HG03139 (cell line): ENCODE data around the gene MLKL.
A peak's percentile ranks its signal among the peaks of the same experiment; 100 is the strongest.
"Not testable (repeated sequence)": the region's sequence is repeated elsewhere in the genome, so short reads cannot be mapped to it uniquely, and the experiment has no call there.

Source experiments
- ATAC-seq: cut with Tn5 transposase; IDR thresholded peaks from one replicate; pipeline ENCODE4 v1.9.1; 2021; ENCODE audit not compliant: unreplicated experiment

Gene MLKL

DNA sequence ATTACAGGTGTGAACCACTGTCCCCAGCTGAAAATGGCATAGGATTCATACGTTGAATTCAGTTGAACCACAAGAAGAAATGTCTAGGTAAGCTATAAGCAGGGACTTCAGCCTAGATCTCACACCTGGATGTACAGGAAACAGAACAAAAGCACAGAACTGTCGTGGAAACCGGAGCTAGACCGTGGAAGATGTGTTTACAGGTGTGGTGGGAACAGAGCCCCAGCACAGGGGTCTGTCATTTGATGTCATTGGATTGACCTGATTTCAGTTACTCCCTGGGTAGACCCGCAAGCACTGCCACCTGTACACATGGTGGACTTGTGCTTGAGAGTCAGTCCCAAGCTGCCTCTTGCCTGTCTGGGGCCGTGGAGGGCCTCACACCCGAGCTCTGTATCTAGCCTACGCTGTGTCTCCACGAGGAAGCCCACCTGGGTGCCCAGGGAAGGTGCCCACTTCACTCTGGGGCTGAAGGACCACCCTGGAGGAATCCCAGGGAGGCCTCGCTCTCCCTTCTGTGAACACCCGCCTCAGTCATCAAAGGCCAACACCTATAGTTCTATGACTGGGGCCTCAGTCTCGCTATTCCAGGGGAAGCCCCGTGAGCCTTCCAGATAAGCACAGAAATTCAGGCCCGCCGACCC is 32.2 kb upstream of the MLKL start:
- no peak for ATAC-seq

DNA sequence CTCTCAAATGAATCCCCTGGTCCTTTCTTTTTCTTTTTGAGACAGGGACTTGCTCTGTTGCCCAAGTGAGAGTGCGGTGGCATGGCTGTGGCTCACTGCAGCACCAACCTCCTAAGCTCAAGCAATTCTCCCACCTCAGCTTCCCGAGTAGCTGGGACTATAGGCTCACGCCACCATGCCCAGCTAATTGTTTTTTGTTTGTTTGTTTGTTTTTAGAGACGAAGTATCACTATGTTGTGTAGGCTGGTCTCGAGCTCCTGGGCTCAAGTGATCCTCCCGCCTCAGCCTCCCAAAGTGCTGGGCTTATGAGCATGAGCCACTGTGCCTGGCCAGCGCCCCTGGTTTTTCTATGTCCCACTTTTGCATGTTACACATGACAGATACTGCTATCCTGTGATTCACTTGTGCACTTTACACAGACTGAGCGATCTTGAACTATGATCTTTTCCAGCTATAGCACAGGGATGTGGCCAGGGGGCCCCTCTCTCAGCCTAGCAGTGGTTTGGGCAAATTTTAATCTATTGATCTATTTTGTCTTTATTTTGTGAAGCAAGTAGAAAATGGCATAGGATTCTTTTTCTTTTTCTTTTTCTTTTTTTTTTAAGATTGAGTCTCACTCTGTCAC is 31.3 kb upstream of the MLKL start:
- ATAC-seq, result no peak

DNA sequence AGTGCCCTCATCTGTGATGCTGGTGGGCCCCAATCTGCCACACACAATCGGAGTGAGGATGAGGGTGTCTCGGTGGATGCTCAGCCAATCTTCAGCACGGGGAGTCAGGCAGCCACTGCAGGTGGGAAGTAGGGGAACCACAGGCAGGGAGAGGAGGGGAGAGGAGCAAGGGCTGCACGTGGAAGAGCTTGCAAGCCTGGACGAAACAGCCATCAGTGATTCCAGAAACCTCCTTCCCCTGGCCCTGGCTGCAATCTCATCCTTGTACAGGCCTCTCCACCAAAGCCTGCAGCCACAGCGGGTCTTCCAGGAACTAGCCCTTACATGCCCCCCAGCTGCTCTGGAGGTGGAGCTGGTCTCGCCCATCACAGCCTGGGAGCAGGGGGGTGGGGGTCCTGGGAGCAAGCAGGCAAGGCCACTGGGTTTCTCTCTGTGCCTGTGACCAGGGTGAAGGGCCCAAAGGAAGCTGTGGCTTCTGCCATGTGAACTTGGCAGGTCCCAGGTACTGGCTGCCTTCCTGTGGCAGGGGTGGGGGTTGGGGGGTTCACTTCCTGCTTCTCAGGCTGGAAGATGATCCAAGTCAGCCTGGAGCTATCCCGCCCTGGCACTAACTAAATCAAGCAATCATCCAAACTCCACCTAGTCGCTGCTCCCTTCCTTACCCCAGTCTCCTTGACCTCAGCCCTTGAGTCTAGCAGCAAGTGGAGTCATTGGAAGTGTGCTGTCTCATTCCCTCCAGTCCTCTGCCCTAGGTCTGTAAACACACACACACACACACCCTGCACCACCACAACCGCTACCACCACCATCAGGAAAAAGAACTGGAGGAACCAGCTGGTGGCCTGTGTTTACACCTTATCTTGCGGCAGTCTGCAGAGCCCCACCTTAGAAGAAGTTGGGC is 29.4 kb upstream of the MLKL start:
- ATAC-seq, result no peak

DNA sequence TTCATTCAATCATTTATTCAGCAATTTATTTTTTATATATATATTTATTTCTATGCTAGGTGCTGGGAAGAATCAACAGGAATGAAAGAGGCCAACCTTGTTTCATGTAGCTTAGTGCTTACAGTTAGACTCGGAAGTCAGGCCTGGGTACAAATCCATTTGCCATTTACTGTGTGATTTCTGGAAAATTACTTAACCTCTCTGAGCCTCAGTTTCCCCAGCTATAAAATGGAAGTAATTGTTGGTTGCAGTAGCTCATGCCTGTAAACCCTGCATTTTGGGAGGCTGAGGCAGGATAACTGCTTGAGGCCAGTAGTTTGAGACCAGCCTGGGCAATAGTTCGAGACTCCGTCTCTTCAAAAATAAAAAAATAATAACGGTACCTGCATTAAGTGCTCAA is 27.2 kb upstream of the MLKL start:
- no peak for ATAC-seq

DNA sequence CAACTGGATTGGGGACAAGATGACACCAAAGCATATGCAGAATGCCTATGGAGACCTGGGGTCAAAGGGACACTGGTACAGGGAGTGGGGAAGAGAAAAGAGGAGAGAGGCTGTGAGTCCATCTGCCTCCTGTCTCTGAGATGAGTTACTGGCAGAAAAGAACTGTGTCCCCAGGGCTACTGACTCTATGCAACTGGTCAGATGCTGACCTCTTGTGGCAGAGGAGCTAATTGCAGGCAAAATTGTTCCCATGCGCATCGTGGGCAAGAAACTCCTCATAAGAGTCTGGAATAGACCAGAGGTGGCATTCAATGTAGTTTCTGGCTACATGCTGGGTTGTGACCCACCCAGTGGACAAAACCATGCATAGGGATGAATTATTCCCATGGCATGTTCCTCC is 26.1 kb upstream of the MLKL start:
- no peak for ATAC-seq

DNA sequence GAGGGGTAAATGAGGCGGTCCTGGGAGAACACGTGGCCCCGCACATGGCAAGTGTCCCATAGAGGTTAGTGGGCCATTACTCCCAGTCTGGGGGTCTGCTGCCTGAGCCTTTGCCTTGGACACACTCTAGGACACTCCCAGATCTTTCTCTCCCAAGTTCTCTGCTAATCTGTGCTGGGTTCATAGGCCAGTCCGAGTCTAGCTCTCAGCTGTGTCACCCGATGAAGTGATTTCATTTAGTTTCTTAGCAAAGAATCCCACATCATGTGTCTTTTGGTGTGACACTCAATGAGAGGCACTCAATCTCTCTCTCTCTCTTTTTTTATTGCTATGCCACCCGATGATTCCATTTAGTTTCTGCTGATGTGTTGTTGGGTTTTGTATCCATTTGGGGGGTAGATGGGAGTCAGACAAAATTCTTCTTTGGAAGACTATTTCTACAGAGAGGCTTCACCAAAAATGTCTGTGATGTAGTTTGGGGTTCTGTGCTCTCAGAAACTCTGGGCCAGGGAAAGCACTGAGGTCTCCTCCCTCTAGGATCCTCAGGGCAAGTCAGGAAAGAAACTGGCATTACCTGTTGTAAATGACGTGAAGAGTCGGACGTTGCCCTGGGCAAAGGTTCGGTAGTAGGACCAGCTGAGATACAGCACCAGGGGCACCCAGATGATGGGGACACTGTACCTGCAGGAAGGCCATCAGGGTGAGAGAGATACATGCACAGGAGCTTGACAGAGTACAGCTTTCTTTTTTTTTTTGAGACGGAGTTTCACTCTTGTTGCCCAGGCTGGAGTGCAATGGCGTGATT is 25.2 kb upstream of the MLKL start:
- no peak for ATAC-seq

DNA sequence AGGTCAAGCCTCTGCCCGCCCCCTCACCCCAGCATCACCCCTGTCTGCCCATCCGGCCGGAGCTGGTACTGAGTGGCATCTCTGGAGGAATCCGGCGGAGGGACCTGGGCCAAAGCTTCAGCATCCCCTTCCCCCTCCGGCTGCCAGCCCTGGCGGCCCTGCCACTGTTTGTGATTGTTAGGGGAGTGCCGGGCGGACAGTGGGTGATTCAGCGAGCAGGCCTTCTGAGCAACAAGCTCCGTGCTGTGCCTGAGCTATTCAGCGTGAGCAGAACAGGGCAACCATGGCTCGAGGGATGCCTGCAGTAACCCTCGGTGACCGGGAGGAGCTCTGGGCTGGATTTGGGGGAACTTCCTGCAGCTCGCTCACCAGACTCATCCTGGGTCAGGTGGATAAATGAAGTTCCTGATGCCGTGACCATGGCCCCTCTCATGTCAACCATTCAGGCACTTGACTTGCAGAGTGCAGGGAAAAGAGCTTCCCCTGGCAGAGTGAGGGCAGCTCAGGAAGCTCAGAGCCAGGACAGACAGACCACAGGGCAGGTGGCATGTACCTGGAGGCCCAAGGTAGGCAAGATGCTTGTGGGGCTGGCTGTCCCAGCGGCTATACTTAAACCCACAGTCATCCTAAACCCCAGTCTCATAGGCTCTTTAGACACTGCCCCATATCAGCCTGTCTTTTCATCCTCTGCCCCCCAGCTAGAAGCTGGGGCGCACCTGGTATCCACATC is 24.3 kb upstream of the MLKL start:
- ATAC-seq, result no peak

DNA sequence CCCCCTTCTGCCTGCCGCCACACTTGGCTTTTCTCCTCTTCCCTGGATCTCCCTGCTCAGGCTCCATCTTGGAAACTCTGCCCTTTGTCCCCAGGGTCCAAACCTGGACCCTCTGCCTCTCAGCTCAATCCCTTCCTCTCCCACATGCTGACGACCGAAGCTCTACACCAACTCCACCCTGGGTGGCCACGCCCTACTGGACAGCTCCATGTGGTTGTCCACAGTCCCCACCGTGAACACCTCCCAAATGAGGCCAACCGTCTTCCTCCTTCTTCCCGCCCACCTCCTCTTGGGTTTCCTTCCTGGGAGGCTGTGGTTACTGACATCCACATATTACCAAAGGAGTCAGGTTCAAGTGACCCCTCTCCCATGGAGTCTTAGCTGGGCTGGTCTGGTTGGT is 22.6 kb upstream of the MLKL start:
- ATAC-seq, result no peak

DNA sequence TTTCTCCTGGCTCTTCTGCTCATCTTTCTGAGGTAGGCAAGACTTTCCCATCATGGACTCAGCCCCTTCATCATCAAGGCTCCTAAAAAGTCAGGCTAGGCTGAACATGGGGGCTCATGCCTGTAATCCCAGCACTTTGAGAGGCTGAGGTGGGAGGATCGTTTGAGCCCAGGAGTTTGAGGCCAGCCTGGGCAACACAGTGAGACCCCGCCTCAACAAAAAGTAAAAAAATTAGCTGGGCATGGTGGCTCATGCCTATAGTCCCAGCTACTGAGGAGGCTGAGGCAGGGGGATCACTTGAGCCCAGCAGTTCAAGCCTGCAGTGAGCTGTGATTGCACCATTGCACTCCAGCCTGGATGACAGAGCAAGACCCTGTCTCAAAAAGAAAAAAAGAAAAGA is 21.5 kb upstream of the MLKL start:
- ATAC-seq, result not testable (repeated sequence)

DNA sequence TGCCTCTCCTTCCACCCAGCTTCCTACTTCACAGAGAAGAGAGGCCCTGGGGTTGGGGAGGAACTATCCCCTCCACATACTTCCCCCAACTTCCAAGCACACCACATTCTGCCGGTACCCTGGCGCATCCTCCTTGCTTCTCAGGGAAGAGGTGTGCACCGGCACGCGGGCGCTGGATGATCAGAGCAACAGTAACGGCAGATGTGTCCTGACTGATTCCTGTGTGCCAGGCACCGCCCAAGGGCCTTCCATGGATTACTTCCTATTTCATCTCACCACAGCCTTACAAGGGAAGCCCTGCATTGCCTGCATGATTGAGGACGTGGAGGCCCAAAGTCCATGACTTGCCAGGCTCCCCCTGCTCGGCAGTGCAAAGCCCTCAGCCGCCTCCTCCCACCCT is 21.1 kb upstream of the MLKL start:
- ATAC-seq, result no peak

DNA sequence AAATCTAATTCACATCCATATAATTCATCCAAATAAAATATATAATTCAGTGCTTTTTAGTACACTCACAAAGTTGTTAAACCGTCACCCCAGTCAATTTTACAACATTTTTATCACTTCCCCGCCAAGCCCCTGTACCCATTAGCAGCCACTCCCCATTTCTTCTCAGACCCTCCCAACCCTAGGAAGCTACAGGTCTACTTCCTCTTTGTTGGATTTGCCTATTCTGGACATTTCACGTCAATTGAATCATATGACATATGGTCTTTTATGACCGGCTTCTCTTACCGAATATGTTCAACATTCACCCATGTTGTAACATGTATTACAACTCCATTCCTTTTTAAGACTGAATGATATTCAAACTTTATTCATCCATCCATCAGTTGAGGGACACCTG is 19.9 kb upstream of the MLKL start:
- no peak for ATAC-seq

DNA sequence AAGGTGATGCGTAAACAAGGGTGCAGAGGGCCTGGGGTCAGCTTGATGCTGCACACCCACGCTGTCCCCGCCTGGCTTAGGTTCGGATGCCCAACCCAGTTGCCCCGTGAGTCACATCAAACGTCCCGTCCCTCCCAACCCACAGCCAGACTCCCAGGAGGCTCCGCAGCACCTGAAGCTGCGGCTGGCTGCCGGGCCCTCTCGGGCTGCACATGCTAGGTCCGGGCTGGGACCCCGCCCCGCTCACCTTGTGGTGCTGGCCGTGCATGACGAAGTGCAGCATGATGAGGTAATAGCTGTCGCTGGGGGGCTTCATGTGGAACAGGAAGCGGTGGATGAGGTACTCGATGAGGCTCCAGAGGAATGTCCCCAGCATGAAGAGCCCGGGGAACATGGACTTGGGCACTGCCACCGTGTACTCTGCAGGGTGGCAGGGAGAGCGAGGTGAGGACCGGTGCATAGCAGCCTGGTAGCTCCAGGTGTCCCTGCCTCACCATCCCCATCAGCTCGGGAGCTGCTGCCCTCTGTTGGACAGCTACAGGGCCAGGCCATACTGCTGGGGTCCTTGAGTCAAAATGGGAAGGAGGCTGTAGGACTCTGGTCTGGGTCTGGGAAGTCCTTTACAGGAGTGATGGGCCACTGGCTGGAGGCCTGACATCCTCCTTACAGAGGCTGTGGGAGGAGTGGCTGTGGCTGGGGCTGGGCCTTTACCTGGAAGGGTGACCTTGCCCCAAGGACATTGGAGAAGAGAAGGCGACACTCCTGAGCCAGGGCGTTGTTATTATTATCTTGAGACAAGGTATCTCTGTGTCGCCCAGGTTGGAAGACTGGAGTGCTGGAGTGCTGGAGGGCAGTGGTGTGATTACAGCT is 18.3 kb upstream of the MLKL start:
- ATAC-seq, result no peak

DNA sequence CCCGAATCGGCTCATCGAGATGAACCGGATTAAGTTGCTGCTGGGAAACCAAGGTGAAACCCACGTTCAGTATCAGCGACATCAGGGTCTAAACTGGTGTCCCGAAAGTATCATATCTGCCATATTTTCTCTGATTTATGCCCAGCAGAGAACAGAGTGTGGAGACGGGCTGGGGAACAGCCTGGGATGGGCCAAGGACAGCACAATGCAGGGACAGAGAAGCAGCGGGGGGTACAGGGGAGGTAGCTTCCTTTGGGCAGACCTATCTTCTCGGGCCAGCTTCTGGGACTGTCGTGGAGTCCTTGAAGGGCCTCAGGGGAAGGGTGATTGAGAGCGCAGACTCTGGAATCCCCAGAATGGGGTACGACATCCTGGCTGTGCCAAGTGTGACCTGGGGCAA is 17.5 kb upstream of the MLKL start:
- no peak for ATAC-seq

DNA sequence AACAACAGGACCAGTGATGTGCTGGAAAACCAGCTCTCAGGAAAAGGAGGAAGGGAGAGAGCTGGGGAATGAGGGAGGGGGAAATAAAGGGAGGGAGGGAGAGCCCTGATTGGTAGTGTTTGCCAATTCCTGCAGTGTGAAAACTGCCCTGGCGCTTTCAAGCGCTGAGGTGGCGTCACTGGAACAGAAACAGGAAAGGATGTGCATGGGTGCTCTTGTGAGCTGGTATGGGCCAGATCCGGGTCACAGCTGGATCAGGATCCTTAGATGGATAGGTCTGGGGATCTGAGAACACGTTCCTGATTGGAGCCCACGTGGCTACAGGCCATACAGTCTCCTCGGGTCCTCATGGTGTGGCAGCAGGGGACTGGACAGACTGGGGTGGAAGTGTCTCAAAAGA is 16.7 kb upstream of the MLKL start:
- ATAC-seq, result no peak

DNA sequence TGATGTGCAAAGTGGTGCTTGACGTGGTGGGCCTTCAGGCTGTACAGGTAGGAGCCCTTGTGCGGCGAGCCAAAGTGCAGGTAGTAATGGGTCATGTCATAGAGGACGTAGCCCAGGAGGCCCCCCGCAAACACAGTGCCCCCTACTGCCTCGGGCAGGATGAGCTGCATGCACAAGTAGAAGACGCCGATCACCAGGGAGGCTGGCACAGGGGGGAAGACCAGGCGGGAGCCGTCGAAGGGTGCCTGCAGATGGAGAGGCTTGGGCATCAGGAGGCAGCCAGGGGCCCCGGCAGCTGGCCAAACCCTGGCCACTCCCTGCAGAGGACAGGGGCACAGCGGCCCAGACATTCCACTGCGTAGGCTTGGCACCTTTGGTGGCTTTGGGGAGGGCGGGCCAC is 15.7 kb upstream of the MLKL start:
- ATAC-seq, result no peak

DNA sequence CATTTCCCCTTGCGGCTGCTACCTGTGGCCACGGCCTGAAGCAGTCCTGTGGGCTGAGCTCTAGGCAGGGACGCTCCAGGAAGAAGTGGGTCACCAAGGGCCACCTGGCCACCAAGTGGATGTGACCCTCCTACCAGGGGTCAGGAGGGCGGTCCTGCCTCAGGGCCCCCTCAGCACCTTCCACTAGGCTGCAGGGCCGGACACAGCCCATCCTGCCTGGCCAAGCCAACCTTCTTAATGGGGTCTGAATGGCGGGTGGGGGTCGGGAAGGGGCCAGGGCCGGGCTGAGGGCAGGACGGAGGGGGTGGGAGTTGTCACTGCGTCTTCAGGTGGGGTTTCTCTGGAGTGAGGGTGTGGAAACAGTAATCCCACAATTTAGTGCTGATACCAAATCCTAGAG is 13.2 kb upstream of the MLKL start:
- ATAC-seq, result no peak

DNA sequence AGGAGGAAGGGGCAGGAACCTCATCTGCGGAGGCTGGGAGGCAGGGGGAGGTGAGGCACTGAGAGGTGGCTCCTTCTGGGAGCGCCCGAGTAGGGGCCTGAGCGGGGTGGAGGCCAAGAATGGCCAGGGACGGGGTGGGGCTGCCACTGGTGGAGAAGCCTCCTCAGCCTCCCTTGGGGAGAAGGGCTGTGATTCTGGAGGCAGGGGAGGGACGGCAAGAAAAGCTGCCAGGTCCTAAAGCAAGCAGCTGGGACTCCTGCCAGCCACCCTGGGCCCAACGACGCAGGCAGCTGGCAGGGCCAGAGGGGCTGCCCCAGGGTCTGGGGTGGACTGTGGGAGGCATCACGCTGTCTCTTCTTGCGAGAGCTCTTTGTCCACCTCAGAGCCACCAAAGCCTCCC is 12.7 kb upstream of the MLKL start:
- ATAC-seq, result no peak

DNA sequence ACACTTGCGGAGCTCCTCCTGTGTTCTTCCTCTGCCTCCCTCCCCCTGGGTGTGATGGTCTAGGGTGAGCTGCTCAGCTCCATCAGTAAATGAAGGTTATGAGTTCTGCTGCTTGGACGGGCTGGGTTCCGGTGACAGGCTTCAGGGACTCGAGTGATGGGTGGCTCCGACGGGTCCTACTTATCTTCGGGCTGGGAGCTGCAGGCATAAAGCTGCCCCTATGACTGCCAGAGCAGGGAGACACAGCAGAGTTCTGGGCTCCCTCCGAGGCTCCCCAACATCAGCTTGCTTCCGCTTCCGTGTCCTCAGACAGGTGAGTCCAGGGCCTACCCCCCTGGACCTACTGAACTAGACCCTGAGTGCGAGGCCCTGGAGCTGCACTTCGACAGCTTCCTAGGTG is 11.3 kb upstream of the MLKL start:
- ATAC-seq, result no peak

DNA sequence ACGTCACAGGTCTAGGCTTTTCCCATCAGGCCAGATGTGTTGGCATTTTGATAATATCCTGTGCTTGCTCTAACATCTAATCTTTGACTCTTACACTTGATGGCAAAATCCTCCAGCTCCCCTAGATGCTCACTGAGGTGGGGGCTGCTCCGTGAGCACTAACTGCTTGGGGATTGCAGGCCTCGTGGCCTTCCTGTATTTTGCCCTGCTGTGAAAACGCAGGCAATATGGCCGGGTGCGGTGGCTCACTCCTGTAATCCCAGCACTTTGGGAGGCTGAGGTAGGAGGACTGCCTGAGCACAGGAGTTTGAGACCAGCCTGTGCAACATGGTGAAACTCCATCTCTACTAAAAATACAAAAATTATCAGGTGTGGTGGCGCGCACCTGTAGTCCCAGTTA is 9.7 kb upstream of the MLKL start:
- ATAC-seq, result no peak

DNA sequence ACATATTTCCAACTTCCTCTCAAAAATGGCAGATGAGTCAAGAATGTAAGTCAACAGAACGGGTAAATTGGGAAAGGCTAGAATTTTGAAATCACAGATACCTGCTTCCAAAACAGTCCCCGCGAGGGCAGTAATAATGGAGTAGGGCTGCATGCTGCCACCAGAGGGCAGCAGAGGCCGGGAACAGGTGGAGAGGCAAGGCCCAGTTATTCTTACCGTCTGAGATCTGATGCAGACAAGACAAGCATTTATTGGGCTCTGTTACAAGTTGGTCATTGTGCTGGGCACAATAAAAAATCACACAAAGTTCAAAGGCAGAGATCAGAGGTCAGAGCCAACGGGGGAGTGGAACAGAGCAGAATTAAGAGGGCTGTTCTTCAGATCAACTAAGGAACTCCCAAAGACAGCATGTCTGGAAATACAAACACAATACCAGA is 8.8 kb upstream of the MLKL start:
- peak; percentile 90 for ATAC-seq
